H1 (cell line): ENCODE data around the gene SKAP1. TPM values are rescaled to one million over a fixed set of nuclear protein-coding genes. Genes with fewer than 3 reads are reported as not detected.

ENCODE experiments used
- CTCF ChIA-PET: fragments of 300-600 bp; sonication (Branson Sonifier 250); formaldehyde crosslinking; loops from one replicate; lab custom pipeline; 2021; ENCODE audit not compliant: partially characterized antibody; lab: Charles Lee
- POLR2A ChIA-PET: fragments of 300-600 bp; sonication (Branson Sonifier 250); formaldehyde crosslinking; loops from one replicate; lab custom pipeline; 2021; ENCODE audit warnings: inconsistent platforms; ENCODE audit not compliant: partially characterized antibody; lab: Charles Lee
- DNase-seq, 2 experiments: peaks; one replicate each; pipeline versions ENCODE4 v3.0.0 to v3.0.0-alpha.2; 2010 to 2022; ENCODE audit warnings: low spot score in 2 of 2, low read depth in 1 of 2, mixed read lengths in 1 of 2
- FAIRE-seq: peaks from 2 replicates; lab custom pipeline; 2011; peaks lifted over from hg19 to GRCh38; lab: Jason Lieb, UNC
- H2AFZ ChIP-seq: 2 replicates; pipeline ENCODE4 v1.8.1; 2012; ENCODE audit warnings: low read length, inconsistent platforms
- H2AK5ac ChIP-seq: 2 replicates; pipeline ENCODE4 v1.6.1; 2013; ENCODE audit warnings: low read depth, low read length
- H2BK120ac ChIP-seq: replicated peaks from 2 replicates; pipeline ENCODE3; 2013; ENCODE audit warnings: low read depth, low read length, inconsistent platforms
- H2BK12ac ChIP-seq: 2 replicates; pipeline ENCODE4 v1.6.1; 2013; ENCODE audit warnings: low read depth, low read length
- H2BK15ac ChIP-seq: 2 replicates; pipeline ENCODE4 v1.6.1; 2013; ENCODE audit warnings: low read length
- H2BK20ac ChIP-seq: 2 replicates; pipeline ENCODE4 v1.6.1; 2013; ENCODE audit warnings: low read length
- H2BK5ac ChIP-seq: 2 replicates; pipeline ENCODE4 v1.6.1; 2013; ENCODE audit warnings: low read depth, low read length
- H3K14ac ChIP-seq: 2 replicates; pipeline ENCODE4 v1.6.1; 2013; ENCODE audit warnings: inconsistent platforms; ENCODE audit not compliant: insufficient read length
- H3K18ac ChIP-seq: 2 replicates; pipeline ENCODE4 v1.6.1; 2013; ENCODE audit warnings: low read length; ENCODE audit errors: extremely low read depth
- H3K23ac ChIP-seq: 2 replicates; pipeline ENCODE4 v1.6.1; 2013; ENCODE audit warnings: inconsistent platforms; ENCODE audit not compliant: insufficient read length
- H3K23me2 ChIP-seq: 2 replicates; pipeline ENCODE4 v1.6.1; 2013; ENCODE audit warnings: low read depth, low read length
- H3K27ac ChIP-seq: 2 replicates; pipeline ENCODE4 v1.6.1; 2011; ENCODE audit warnings: low read depth, low read length, inconsistent platforms
- H3K27me3 ChIP-seq, 4 experiments: replicated peaks in 1 of 4; 1 replicate in 1 of 4; 2 replicates in 3 of 4; pipeline versions ENCODE4 v1.6.1 to v1.8.1; 2011 to 2013; ENCODE audit warnings: low read length in 3 of 4, mild to moderate bottlenecking in 3 of 4, inconsistent platforms in 2 of 4, mixed read lengths in 2 of 4, moderate library complexity in 1 of 4; ENCODE audit not compliant: control insufficient read depth in 3 of 4, insufficient read depth in 3 of 4; ENCODE audit errors: extremely low read depth in 1 of 4
- H3K36me3 ChIP-seq, 4 experiments: 2 replicates each; pipeline versions ENCODE4 v1.6.1 to v1.8.1; 2011 to 2013; ENCODE audit warnings: mild to moderate bottlenecking in 4 of 4, low read length in 3 of 4, moderate library complexity in 2 of 4, control low read depth in 1 of 4, inconsistent platforms in 1 of 4; ENCODE audit not compliant: insufficient read depth in 4 of 4, control insufficient read depth in 2 of 4
- H3K4ac ChIP-seq: replicated peaks from 2 replicates; pipeline ENCODE3; 2013; ENCODE audit warnings: low read length, low read depth, mixed read lengths, inconsistent platforms; ENCODE audit not compliant: insufficient read length
- H3K4me1 ChIP-seq, 4 experiments: replicated peaks in 1 of 4; 1 replicate in 1 of 4; 2 replicates in 3 of 4; pipeline versions ENCODE4 v1.6.1 to v1.8.1; 2011 to 2013; ENCODE audit warnings: low read length in 3 of 4, inconsistent platforms in 2 of 4, mixed read lengths in 1 of 4; ENCODE audit not compliant: insufficient read depth in 4 of 4, control insufficient read depth in 3 of 4
- H3K4me2 ChIP-seq, 2 experiments: 2 replicates each; pipeline versions ENCODE4 v1.6.1 to v1.8.1; 2011 to 2013; ENCODE audit warnings: low read depth in 2 of 2, low read length in 2 of 2, control low read depth in 1 of 2, inconsistent platforms in 1 of 2, mild to moderate bottlenecking in 1 of 2; ENCODE audit not compliant: insufficient read depth in 1 of 2
- H3K4me3 ChIP-seq, 4 experiments: fragments of 200-600, 300-600 bp in 1 of 4; sonication (generic), shearing (Covaris generic), sonication (Bioruptor Twin) in 1 of 4; 2 replicates each; pipeline versions ENCODE4 v1.5.1 to v1.8.1; 2011 to 2016; ENCODE audit warnings: low read length in 4 of 4, low read depth in 3 of 4, control low read depth in 2 of 4, inconsistent platforms in 2 of 4, mild to moderate bottlenecking in 2 of 4, mixed read lengths in 1 of 4, moderate library complexity in 1 of 4; ENCODE audit not compliant: insufficient read depth in 2 of 4; ENCODE audit errors: extremely low read depth in 1 of 4
- H3K56ac ChIP-seq: replicated peaks from 2 replicates; pipeline ENCODE3; 2013; ENCODE audit warnings: low read depth, mild to moderate bottlenecking, mixed read lengths, low read length, inconsistent platforms; ENCODE audit not compliant: insufficient read length
- H3K79me1 ChIP-seq: 2 replicates; pipeline ENCODE4 v1.6.1; 2013; ENCODE audit warnings: low read depth, low read length, control low read depth
- H3K79me2 ChIP-seq, 2 experiments: 2 replicates each; pipeline versions ENCODE4 v1.6.1 to v1.8.1; 2012 to 2013; ENCODE audit warnings: low read length in 2 of 2, mild to moderate bottlenecking in 2 of 2, inconsistent platforms in 1 of 2; ENCODE audit not compliant: insufficient read depth in 2 of 2, control insufficient read depth in 1 of 2
- H3K9ac ChIP-seq, 4 experiments: replicated peaks in 1 of 4; 1 replicate in 1 of 4; 2 replicates in 3 of 4; pipeline versions ENCODE4 v1.6.1 to v1.8.1; 2011 to 2013; ENCODE audit warnings: low read depth in 3 of 4, low read length in 3 of 4, control low read depth in 2 of 4, mild to moderate bottlenecking in 2 of 4, moderate library complexity in 2 of 4, inconsistent platforms in 1 of 4; ENCODE audit errors: extremely low read depth in 1 of 4
- H3K9me3 ChIP-seq, 2 experiments: 2 replicates each; pipeline versions ENCODE4 v1.6.1 to v1.8.1; 2012 to 2013; ENCODE audit warnings: mild to moderate bottlenecking in 2 of 2, moderate library complexity in 2 of 2, control low read depth in 1 of 2, inconsistent platforms in 1 of 2, low read depth in 1 of 2, low read length in 1 of 2, mixed read lengths in 1 of 2; ENCODE audit not compliant: insufficient read depth in 2 of 2
- H4K20me1 ChIP-seq, 2 experiments: replicated peaks in 1 of 2; 2 replicates each; pipeline versions ENCODE3 to v1.8.1; 2011 to 2013; ENCODE audit warnings: inconsistent platforms in 2 of 2, low read length in 2 of 2, mild to moderate bottlenecking in 1 of 2; ENCODE audit not compliant: insufficient read depth in 2 of 2, control insufficient read depth in 1 of 2
- H4K5ac ChIP-seq: 2 replicates; pipeline ENCODE4 v1.6.1; 2013; ENCODE audit warnings: low read length, low read depth, mixed read lengths, inconsistent platforms; ENCODE audit not compliant: insufficient read length
- H4K8ac ChIP-seq: 2 replicates; pipeline ENCODE4 v1.8.0; 2013; ENCODE audit warnings: mild to moderate bottlenecking, moderate library complexity, low read length, inconsistent platforms; ENCODE audit not compliant: insufficient read depth; ENCODE audit errors: extremely low read depth
- H4K91ac ChIP-seq: replicated peaks from 2 replicates; pipeline ENCODE3; 2013; ENCODE audit warnings: low read length, mixed read lengths, inconsistent platforms; ENCODE audit not compliant: insufficient read length
- JUN ChIP-seq: IDR thresholded peaks from 2 replicates; pipeline ENCODE4 v1.6.1; 2011; ENCODE audit warnings: low read depth, mild to moderate bottlenecking, improper control_type of control experiment, low read length
- NANOG ChIP-seq: IDR thresholded peaks from 2 replicates; pipeline ENCODE4 v1.6.1; 2011; ENCODE audit warnings: low read length, low read depth, mild to moderate bottlenecking, inconsistent platforms; ENCODE audit not compliant: insufficient read depth, poor library complexity, severe bottlenecking
- RXRA ChIP-seq: IDR thresholded peaks from 2 replicates; pipeline ENCODE4 v1.6.1; 2011; ENCODE audit warnings: low read depth, mild to moderate bottlenecking, low read length, moderate library complexity; ENCODE audit not compliant: insufficient read depth
- SIRT6 ChIP-seq: IDR thresholded peaks from one replicate; pipeline ENCODE4 v1.7.1; 2012; ENCODE audit warnings: low read length, inconsistent platforms
- WGBS, 2 experiments: shearing (Covaris generic) in 1 of 2; methylation state at CpG; one replicate each; pipeline versions ENCODE4 v1.1.6 to v1.1.7; 2013 to 2015; ENCODE audit warnings: low lambda C conversion rate in 2 of 2, mixed read lengths in 2 of 2, inconsistent platforms in 1 of 2, low coverage in 1 of 2, missing lambda C conversion rate in 1 of 2; ENCODE audit not compliant: insufficient replicate concordance in 2 of 2, insufficient coverage in 1 of 2, insufficient read length in 1 of 2; ENCODE audit errors: extremely low coverage in 1 of 2, missing lambda C conversion rate in 1 of 2; 5-methylcytosine and 5-hydroxymethylcytosine counted together
- polyA plus RNA-seq, 7 experiments: library from polyadenylated mRNA; depleted of rRNA in 3 of 7; stranded (reverse) in 5 of 7; unstranded in 2 of 7; fragments of >200 nt in 5 of 7; fragments of 200-250 nt in 2 of 7; gene quantifications; 1 replicate in 5 of 7; 2 replicates in 1 of 7; 4 replicates in 1 of 7; pipeline versions ENCODE4 v1.2.1 to v1.2.3, GENCODE V29; 2011 to 2013; ENCODE audit warnings: missing spikeins in 2 of 7, mixed read lengths in 2 of 7
- total RNA-seq: library from RNA; stranded (reverse); fragmentation: NEBNext Ultra II Directional; extraction: Animal tissue kit (Norgen Biotek cat#: 25700); gene quantifications from 2 replicates; pipeline ENCODE4 v1.2.1, GENCODE V29; 2021

SKAP1 gene
- total and polyA plus RNA-seq, 2 of the 8 experiments (the other 6 are each of a cell fraction or from before 2014, with no cell fraction given): not detected

- WGBS, 2 experiments: 71% methylated on average over 3 of the region's 3 CpGs; no CpG with 5 or more reads in 1 of the 2 experiments
- Histone ChIP-seq H3K4me2 (no peak overlapping the region), H3K4me1 (no peaks in the 10 kb centered on the region)
Observed at GRCh38 chr17:48294806-48295361, 135.1 kb downstream of the SKAP1 start.

More at GRCh38 chr17:48294806-48295361, 135.1 kb downstream of the SKAP1 start:
- H3K56ac ChIP-seq: no peak overlapping the region
- ChIA-PET POLR2A (no interaction called here), CTCF (interaction anchor here (0.6 to 3.0 kb wide), 7 partner anchors 9 to 291 kb away, joined by 3 to 24 read pairs (median 3); no protein-coding TSS in a partner anchor)
- no peak overlapping the region for H4K8ac ChIP-seq
- H3K4ac ChIP-seq: no peak overlapping the region
- no peak overlapping the region for H3K14ac ChIP-seq
- DNase-seq: no peak
- no peak overlapping the region for H2AK5ac ChIP-seq
- no peak overlapping the region for H3K4me3 ChIP-seq
- H3K79me1 ChIP-seq: no peaks in the 10 kb centered on the region
- H4K5ac ChIP-seq: no peak overlapping the region
- H3K9ac ChIP-seq: no peak overlapping the region
- no peaks in the 10 kb centered on the region for H3K79me2 ChIP-seq
- H2BK15ac ChIP-seq: no peak overlapping the region
- no peak overlapping the region for H3K18ac ChIP-seq
- H4K20me1 ChIP-seq: no peaks in the 10 kb centered on the region
- H3K23ac ChIP-seq: no peak overlapping the region
- H2BK12ac ChIP-seq: no peak overlapping the region
- H3K27me3 ChIP-seq: no peaks in the 10 kb centered on the region; a peak in 1 of 7 replicates
- H3K27ac ChIP-seq: no peak overlapping the region
- FAIRE-seq: no peak
- no peak overlapping the region for H4K91ac ChIP-seq
- no peaks in the 10 kb centered on the region for H3K23me2 ChIP-seq
- no peak overlapping the region for H2BK5ac ChIP-seq
- no peak overlapping the region for H2BK120ac ChIP-seq
- H2BK20ac ChIP-seq: no peak overlapping the region
- H3K36me3 ChIP-seq: no peaks in the 10 kb centered on the region
- no peak overlapping the region for H2AFZ ChIP-seq
- no peak for TF ChIP-seq JUN
- TF ChIP-seq NANOG: no peak
- no peak for TF ChIP-seq SIRT6
- no peak for TF ChIP-seq RXRA
- H3K9me3 ChIP-seq: no peaks in the 10 kb centered on the region
